Hematopoietic multipotent progenitor cell treated with erythropoietin and hydrocortisone succinate and interleukin-3 and kit ligand, for 15 days (in vitro differentiated cells): ENCODE results near the gene ZAP70.
"Not testable (repeated sequence)": the region's sequence is repeated elsewhere in the genome, so short reads cannot be mapped to it uniquely, and the experiment has no call there.

Experiments
- DNase-seq: peaks from one replicate; pipeline ENCODE4 v3.0.0-alpha.2; 2015; ENCODE audit warnings: low spot score

Gene ZAP70

DNA sequence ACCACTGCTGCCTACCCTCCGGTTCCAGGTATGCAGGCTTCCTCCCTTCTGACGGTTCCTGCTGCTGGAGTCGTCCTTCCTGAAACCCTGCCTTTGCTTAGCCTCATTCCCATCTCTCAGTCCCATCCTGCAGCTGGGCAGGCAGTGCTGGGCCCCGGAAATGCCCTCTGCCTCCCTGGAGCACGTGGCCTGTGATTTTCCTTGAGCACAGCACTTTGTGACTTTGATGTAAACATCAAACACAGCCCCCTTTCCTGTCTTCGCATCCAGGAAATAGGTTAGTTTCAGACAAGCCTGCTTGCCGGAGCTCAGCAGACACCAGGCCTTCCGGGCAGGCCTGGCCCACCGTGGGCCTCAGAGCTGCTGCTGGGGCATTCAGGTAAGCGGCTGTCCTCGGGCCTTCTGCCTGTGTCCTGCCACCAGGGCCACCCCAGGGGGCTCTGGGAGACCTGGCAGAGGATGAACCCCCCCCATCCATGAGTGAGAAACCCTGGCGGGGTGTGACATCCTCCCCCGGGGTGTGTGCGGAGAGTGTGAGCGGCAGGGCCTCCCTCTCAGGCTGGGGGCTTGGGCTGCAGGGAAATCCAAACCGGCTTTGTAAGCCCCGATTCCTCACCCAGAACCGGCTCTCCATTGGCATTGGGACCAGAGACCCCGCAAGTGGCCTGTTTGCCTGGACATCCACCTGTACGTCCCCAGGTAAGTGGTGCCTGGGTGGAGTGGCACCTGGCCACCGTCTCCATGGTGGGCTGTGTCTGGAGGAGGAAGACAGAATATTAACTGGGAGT, at the start of gene ZAP70:
TSS of gene ZAP70 (plus strand) at position 281 of the 788 bp plus-strand sequence. CDS start 10,461 bp downstream, outside the sequence.
- no peak for DNase-seq

DNA sequence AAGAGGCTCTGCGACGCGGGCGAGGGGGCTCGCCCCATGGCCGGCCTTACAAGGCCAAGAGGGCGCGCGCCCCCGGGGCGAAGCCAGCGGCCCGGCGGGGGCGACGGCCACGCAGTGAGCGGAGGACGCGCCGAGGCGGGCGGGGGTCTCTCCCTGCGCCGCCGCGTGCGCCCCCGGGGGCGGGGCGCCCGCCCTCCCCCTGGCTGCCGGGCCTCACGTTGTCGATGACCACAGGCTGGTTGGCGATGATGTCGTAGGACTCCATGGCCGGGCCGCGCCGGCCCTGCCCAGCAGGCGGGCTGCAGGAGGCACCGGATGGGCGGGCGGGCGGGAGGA, 49.8 kb upstream of the ZAP70 start:
- no peak for DNase-seq

DNA sequence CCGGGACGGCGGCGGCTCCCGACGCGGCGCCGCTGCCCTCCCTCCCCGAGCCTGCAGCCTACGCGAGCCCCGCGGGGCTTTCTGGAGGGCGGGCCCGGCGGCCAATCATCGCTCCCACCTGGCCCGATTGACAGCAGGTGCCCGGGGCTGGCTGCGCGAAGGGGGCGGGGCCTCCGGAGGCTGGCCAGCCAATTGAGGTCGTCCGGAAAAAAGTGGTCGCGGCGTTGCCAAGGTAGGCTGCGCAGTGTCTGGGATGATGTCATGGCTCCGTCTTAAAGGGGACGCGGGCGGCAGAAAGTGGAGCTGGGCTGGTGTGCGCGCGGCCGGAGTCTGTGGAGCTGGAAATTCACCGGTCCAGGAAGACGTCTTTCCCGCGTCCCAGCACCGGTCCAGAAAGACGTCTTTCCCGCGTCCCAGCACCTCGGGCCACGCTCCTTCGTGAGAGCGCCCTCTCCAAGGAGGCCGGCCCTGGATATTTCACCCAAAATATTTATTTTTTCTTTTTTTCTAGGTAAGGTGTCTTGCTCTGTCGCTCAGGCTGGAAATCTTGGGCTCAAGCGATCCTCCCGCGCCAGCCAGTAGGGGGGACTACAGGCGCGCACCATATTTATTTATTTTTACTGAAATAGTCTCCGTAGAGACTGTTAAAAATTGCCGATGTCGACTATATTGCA, 49.3 kb upstream of the ZAP70 start, which contains the start of gene ACTR1B:
TSS of gene ACTR1B (minus strand) at position 83 of the 674 bp plus-strand sequence. CDS start 154 bp downstream, outside the sequence.
- DNase-seq, result peak; percentile 98

DNA sequence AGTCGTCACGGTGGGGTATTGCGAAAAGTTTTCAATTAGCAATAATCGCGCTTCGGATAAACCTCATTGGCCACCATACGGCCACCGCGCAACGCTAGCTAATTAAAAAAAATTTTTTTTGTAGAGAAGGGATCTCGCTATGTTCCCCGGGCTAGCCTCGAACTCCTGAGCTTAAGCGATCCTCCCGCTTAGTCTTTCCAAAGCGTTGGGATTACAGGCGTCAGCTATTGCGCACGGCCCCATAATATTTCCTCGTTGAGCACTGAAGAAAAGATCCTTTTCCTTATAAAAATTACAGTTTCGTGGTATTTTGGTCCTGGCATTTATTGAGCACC, 48.8 kb upstream of the ZAP70 start:
- no peak for DNase-seq

DNA sequence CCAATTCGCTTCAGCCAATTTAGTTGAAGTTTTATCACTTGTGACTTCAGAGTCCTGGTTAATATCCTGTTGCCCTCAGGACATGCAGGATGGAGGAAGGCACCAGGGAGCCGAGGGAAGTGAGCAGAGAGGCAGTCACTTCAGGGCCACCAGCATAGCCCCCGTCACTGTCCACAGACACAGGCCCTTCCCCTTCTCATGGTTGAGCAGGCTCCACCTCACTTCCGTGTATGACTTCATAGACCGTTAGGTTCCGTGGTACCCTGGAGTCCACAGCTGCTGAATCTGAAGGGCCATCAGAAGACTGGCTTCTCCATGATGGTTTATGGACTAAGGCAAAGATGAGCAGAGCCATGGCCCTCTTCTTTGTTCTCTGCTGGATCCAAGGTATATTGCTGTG, 43.9 kb upstream of the ZAP70 start, which contains the start of gene C2orf92:
TSS of gene C2orf92 (plus strand) at position 266 of the 400 bp plus-strand sequence. CDS start at position 342, 76 bp downstream.
- DNase-seq, result no peak

DNA sequence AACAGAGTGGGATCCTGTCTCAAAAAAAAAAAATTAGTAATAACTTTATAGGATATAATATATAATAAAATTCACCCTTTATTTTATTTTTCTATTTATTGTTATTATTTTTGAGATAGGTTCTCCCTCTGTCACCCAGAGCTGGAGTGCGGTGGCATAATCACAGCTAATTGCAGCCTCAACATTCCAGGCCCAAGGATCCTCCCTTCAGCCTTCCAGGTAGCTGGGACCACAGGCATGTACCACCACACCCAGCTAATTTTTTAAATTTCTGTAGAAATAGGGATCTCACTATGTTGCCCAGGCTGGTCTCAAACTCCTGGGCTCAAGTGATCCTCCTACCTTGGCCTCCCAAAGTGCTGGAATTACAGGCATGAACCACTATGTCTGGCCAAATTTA, 42.9 kb upstream of the ZAP70 start:
- DNase-seq, result no peak

DNA sequence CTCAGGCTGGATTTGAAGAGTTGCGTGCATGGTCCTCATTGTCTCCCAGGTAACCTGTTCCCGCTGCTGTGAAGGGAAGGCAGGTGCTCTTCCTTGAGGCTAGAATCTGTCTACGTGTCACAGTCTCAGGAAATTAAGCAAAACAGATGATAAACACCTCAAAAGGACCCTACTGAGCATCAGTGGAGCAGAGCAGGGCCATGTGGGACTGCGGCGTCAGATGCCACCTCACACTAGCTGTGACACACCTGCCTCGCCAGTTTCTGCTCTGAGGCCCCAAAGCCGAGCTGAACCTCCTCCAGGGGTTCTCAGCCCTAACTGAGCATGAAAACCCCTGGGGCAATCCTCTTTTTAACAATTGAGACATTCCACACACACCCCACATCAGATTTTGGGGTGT, 41.9 kb upstream of the ZAP70 start:
- DNase-seq, result no peak

DNA sequence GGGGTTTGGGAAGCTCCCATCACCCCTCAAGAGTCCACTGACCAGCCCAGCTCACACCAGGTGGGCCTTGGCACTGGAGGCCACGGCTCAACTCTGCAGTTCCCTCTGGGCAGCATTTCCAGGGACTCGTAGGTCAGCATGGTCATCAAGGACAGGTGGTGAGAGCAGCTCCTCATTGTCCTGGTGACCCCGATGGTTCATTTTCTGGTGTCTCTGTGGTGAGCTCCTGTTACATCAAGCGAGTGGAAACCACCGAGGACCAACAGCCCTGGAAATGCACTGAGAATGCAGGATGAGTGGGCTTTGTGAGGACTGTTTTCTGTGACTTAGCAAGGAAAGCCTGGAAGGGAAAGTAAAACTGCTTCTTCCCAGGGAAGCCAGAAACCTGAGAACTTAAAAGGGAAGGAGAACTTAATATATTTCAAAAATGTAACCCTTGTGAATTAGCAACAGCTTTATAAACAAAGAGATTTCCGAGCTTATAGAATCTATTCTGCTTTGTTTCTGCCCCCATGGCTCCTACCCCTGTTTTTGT, 40.7 kb upstream of the ZAP70 start:
- DNase-seq, result not testable (repeated sequence)

DNA sequence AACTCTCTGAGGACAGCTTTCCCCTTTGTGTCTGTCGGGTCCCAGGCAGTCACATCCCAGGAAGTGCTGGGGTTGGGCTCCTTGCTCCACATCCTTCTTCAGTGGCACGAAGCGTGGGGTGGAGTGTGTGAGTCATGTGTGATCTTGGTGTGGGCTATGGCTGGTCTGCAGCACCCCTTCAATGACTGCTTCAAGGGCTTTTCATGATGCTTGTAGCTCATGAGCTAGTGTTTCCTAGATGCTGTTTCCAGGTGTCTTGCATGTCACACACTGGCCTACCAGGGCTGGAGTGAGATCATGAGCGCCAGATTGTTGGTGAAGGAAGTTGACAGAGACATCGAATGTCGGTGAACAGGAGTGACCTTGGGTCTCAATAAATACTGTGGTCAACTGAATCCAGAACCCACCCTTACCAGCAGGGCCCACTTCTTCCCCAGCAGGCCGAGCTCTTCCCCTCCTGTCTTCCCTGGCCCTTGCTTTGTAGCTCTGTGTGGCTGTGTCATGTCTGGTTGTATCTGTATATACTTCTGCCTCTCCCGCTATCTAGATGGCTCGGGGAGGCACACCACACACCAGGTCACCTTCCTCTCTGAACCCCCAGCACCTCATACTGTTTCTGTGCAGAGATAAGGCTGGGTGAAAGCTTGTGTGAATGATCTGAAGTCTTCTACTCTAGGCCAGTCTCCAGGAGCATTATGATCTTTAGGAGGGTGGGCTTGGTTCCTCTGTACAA, 40.0 kb upstream of the ZAP70 start:
- DNase-seq, result no peak

DNA sequence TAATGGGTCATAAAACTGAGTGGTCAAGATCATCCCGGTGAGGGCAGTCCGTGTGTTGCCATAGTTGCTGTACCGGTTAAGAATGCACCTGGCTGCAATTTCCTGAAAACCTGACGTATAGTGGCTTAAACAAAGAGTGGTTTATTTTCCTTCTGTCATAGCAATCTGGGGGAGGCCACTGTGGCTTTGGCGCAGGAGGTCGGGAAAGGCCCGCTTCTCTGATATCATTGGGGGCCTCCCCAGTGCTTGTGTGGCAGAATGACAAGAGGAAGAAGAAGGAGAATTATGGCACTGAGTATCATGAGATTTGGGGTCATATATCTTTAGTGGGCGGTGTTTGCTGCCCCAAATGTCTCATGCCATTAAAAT, 39.5 kb upstream of the ZAP70 start:
- no peak for DNase-seq

DNA sequence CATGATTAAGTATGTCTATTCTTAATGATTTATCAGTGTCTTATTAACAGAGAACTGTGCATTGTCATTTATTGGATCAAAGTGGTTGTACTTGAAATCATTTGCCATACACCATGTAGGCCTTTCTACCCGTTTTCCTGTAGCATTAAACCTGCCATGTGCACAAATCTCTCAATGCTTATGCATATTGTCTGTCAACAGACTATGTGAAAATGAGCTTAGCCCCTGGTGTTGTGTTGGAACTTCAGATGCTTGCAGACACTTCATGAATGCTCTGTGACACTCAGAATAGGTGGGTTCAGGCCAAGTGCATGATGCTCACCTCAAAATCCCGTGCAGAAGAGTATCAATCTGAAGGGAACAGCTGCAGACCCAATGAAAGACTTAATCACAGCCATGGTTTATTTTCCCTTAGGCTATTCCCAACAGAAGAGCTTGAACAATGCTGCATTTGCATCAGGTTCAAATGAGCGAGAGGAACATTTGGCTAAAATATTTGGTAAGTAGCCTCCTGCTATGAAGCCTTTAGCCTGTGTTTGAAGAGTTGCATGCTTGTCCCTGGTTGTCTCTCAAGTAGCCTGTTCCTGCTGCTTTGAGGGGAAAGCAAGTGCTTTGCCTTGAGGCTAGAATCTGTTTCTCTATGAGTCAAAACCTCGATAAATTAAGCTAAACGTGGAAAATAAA, 37.8 kb upstream of the ZAP70 start:
- no peak for DNase-seq

DNA sequence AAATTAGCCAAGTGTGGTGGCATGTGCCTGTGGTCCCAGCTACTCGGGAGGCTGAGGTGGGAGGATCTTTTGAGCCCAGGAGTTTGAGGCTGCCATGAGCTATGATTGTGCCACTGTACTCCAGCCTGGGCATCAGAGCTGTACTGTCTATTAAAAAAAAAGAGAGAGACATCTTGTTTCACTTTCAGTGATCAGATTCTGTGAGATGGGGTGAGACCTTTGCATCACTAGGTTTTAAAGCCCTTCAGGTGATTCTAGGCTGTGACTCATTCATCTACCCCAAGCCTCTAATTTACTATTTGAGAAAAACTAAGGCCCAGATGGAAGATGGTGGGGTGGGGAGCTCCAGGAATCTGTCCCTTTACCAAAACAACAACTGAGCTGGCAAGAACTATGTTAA, 36.8 kb upstream of the ZAP70 start:
- DNase-seq, result no peak

DNA sequence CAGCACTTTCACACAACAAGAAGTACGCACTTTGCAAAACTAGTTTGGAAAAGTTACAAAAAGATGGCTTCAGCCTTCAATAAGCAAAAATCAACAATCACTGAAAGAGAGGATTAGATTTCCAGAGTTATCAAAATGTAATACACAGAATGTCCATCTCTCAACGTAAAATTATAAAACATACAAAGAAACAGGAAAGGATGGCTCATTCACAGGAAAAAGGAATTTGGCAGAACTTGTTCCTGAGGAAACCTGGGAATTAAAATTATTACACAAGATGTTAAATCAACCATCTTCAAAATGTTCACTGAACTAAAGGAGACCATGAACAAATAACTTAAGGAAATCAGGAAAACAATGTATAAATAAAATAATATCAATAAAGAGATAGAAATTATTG, 35.9 kb upstream of the ZAP70 start:
- DNase-seq, result no peak

DNA sequence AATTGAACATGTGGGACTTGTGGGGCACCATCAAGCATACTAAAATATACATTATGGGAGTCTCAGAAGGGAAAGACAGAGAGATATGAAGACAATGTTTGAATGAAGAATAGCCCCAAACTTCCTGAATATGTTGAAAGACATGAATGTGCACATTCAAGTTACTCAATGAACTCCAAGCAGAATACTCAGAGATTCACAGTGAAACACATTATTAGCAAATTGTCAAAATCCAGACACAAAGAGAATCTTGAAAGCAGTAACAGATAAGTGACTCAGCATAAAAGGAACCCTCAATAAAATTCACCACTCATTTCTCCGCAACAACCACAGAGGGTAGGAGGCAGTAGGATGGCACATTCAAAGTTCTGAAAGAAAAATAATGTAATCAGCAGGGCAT, 35.1 kb upstream of the ZAP70 start:
- no peak for DNase-seq

DNA sequence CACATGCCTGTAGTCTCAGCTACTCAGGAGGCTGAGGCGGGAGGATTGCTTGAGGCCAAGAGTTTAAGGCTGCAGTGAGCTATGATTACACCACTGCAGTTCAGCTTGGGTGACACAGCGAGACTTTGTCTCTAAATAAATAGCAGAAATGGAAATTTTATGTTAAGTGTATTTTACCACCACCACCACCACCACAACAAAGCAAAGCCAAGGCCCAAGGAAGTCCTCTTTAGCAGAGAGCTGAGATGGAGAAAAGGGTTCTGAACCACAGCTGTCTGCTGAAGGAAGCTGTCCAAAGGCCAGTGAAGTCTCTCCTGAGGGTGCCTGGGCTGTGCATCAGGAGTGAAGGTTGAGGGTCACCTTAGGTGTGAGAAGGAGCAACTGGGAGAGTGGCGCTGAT, 26.1 kb upstream of the ZAP70 start:
- not testable (repeated sequence) for DNase-seq

DNA sequence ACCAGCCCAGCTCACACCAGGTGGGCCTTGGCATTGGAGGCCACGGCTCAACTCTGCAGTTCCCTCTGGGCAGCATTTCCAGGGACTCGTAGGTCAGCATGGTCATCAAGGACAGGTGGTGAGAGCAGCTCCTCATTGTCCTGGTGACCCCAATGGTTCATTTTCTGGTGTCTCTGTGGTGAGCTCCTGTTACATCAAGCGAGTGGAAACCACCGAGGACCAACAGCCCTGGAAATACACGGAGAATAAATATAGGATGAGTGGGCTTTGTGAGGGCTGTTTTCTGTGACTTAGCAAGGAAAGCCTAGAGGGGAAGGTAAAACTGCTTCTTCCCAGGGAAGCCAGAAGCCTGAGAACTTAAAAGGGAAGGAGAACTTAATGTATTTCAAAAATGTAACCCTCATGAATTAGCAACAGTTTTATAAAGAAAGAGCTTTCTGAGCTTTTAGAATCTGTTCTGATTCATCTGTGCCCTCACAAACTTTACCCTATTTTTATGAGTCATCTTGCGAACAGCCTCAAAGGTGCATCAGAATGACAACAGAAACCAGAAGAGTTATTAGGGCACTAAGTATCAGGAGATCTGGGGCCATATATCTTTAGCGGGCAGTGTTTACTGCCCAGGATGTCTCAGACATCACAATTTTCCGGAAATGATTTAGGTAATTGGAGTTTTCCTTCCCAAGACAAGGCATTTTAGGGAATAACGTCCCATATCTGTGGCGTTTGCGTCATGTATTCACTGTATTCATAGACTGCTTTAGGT, 25.1 kb upstream of the ZAP70 start:
- no peak for DNase-seq

DNA sequence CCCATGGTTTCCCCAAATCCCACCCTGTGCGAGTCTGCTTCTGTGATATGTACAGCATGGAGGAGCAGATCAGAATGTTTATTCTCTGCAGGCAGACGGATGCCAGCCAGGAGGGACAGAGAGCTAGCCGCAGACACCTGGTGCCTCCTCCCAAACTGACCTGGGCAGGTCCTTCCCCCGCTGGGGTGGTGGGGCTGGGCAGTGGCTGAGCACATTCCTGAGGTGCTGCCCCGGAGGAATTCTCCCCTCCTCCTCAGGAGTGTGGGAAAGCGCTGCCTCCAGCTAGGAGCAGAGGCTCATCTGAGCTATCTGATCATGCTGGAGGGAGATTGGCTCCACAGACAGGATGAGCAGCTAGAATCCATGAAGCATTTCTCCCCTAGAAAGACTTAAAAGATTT, 22.2 kb upstream of the ZAP70 start:
- no peak for DNase-seq

DNA sequence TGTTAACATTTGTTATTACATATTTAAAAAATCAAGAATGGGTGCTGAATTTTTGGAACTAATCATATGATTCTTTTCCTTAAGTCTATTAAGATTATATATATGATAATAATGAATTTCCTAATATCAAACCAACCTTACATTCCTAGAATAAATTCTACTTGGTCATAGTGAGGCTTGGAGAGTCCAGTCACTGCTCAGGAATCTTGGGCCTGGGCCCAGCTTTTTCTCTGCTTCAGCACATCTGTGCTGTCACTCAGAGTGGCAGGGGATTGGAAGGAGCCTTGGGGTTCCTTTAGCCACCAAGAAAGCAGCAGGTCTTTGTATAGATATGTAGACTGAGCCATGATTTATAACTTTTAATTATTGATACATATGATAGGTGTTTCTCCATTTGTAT, 19.9 kb upstream of the ZAP70 start:
- no peak for DNase-seq

DNA sequence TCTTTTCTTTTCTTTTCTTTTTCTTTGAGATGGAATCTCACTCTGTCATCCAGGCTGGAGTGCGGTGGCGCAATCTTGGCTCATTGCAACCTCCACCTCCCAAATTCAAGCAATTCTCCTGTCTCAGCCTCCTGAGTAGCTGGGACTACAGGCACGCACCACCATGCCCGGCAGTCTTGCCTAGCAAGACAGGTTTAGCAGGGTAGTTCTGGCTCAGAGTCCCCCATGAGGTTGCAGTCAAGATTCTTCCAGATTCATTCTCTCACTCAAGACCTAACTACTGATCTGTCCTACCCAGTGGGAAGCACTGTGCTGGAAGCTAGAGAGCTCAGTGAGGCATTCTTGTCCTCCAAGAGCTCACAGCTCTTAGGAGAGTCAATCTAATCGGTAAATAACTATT, 17.6 kb upstream of the ZAP70 start:
- DNase-seq, result no peak

DNA sequence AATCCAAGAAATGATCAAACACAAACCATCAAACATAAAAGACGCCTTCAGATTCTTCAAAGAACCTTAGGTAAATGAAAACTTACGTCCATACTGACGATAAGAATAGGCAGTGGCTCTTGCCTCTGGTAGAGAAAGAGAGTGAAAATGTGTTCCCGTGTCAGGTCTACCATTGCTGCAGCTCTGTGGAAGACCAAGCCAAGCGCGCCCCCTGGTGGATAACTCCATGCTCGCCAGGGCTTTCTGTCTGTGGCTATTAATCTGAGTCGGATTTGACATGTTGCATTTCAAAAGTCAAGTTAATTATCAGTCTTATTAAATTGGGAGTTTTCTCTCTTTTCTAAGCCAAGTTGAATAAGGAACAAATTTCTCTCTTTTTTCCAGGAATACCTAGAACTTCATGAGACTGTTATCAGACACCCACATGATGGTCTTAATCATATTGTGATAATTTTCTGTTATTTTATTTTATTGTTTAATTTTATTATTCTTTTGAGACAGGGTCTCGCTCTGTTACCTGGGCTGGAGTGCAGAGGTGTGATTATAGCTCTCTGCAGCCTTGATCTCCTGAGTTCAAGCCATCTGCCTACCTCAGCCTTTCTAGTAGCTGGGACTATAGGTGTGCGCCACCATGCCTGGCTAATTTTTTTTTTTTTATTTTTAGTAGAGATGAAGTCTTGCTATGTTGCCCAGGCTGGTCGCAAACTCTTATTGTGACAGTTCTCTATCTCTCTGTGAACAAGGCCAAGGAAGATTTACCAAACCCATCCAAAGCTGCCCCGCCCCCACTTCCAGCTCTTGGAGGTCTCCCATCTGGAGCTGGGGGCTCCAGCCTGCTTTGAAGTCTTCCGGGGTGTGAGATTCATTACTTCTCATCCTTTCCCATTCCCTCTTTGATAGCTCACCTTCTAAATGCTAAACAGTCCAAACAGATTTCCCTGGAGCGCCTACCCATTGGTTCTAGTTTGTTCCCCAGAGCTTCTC, 15.8 kb upstream of the ZAP70 start:
- DNase-seq, result peak; percentile 85
